HEK293 (cell line): ENCODE results near the gene DLX3.

Experiments used
- KLF10 ChIP-seq: fragments of 450-650 bp; IDR thresholded peaks from 2 replicates; pipeline ENCODE4 v1.5.1; 2018; ENCODE audit warnings: missing biosample characterization, mild to moderate bottlenecking, missing genetic modification characterization
- SALL2 ChIP-seq: fragments of 450-650 bp; formaldehyde crosslinking; IDR thresholded peaks from 2 replicates; pipeline ENCODE4 v1.5.0; 2017; ENCODE audit warnings: missing biosample characterization, mild to moderate bottlenecking, missing genetic modification characterization, borderline replicate concordance
- SCRT2 ChIP-seq: fragments of 450-650 bp; formaldehyde crosslinking; IDR thresholded peaks from 2 replicates; pipeline ENCODE4 v1.5.1; 2016; ENCODE audit warnings: missing biosample characterization, missing genetic modification characterization
- WT1 ChIP-seq: fragments of 450-650 bp; formaldehyde crosslinking; IDR thresholded peaks from 2 replicates; pipeline ENCODE4 v1.5.1; 2016; ENCODE audit warnings: missing biosample characterization, missing genetic modification characterization
- ZNF561 ChIP-seq: fragments of 450-650 bp; IDR thresholded peaks from 2 replicates; pipeline ENCODE4 v1.5.1; 2018; ENCODE audit warnings: missing biosample characterization, missing genetic modification characterization, borderline replicate concordance
- ZNF585B ChIP-seq: fragments of 450-650 bp; formaldehyde crosslinking; IDR thresholded peaks from 2 replicates; pipeline ENCODE4 v1.5.1; 2016; ENCODE audit warnings: missing biosample characterization, missing genetic modification characterization
- ZNF629 ChIP-seq: fragments of 450-650 bp; formaldehyde crosslinking; IDR thresholded peaks from 2 replicates; pipeline ENCODE4 v1.5.1; 2017; ENCODE audit warnings: missing biosample characterization, missing genetic modification characterization
- ZNF654 ChIP-seq: fragments of 450-650 bp; formaldehyde crosslinking; IDR thresholded peaks from 2 replicates; pipeline ENCODE4 v1.5.1; 2016; ENCODE audit warnings: low read depth, missing biosample characterization, missing genetic modification characterization
- ZNF660 ChIP-seq: fragments of 450-650 bp; IDR thresholded peaks from 2 replicates; pipeline ENCODE4 v1.5.1; 2018; ENCODE audit warnings: missing biosample characterization, mild to moderate bottlenecking, missing genetic modification characterization
- TF ChIP-seq, protein P1 (sequence below): fragments of 450-650 bp; formaldehyde crosslinking; IDR thresholded peaks from 2 replicates; pipeline ENCODE4 v1.5.1; 2016; ENCODE audit warnings: missing biosample characterization, missing genetic modification characterization
- TF ChIP-seq, protein P2 (sequence below): fragments of 450-650 bp; formaldehyde crosslinking; IDR thresholded peaks from 2 replicates; pipeline ENCODE4 v1.5.0; 2017; ENCODE audit warnings: missing biosample characterization, missing genetic modification characterization, borderline replicate concordance
- TF ChIP-seq, protein P3 (sequence below): fragments of 450-650 bp; formaldehyde crosslinking; IDR thresholded peaks from 2 replicates; pipeline ENCODE4 v1.5.1; 2016; ENCODE audit warnings: missing biosample characterization, missing genetic modification characterization, low read depth
- TF ChIP-seq, protein P4 (sequence below): fragments of 450-650 bp; formaldehyde crosslinking; IDR thresholded peaks from 2 replicates; pipeline ENCODE4 v1.5.1; 2016; ENCODE audit warnings: missing biosample characterization, missing genetic modification characterization, low read depth
- TF ChIP-seq, protein P5 (sequence below): sonication (generic); formaldehyde crosslinking; IDR thresholded peaks from 2 replicates; pipeline ENCODE4 v1.8.1; 2022; ENCODE audit warnings: mild to moderate bottlenecking, moderate library complexity, missing genetic modification reagents

DNA sequence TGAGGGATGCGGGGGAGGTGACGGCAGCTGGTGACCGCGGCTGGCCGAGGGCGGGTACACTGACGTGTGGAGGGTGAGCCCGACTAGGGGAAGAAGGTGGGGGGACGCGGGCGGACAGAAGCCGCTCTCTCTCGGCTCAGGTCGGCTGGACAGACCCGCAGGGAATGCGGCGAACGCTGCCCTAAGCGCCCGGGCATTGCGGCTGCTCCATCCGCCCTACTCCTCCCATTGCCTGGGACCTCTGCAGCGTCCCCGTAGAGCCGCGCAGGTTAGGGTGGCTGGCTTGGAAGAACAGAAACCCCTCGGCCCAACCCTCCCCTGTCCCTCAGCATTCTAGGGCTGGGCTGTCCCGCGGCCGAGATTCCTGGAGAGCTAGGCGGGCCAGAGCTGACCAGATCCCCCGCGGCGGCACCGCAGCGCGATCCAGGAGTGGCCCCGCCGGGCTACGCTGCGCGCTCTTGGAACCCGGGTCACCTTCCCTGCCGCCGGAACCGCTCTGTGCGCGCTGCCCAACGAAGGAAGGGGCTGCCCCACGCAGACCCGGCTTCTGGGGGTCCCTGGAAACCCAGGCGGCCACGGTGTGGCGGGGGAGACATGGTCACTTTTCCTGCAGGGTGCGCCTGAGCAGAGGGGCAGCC, 23.1 kb downstream of the DLX3 start:
- TF ChIP-seq KLF10 (tag by site-specific recombination) (no peak), ZNF660 (no peak), SALL2 (tag by site-specific recombination) (no peak), ZNF654 (tag by site-specific recombination) (no peak), WT1 (no peak), ZNF629 (tag by site-specific recombination) (no peak), ZNF585B (no peak), ZNF561 (tag by site-specific recombination) (no peak), SCRT2 (tag by site-specific recombination) (no peak)
- TF ChIP-seq, protein P1, sequence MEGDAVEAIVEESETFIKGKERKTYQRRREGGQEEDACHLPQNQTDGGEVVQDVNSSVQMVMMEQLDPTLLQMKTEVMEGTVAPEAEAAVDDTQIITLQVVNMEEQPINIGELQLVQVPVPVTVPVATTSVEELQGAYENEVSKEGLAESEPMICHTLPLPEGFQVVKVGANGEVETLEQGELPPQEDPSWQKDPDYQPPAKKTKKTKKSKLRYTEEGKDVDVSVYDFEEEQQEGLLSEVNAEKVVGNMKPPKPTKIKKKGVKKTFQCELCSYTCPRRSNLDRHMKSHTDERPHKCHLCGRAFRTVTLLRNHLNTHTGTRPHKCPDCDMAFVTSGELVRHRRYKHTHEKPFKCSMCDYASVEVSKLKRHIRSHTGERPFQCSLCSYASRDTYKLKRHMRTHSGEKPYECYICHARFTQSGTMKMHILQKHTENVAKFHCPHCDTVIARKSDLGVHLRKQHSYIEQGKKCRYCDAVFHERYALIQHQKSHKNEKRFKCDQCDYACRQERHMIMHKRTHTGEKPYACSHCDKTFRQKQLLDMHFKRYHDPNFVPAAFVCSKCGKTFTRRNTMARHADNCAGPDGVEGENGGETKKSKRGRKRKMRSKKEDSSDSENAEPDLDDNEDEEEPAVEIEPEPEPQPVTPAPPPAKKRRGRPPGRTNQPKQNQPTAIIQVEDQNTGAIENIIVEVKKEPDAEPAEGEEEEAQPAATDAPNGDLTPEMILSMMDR (tag by site-specific recombination), result no peak
- TF ChIP-seq, protein P2, sequence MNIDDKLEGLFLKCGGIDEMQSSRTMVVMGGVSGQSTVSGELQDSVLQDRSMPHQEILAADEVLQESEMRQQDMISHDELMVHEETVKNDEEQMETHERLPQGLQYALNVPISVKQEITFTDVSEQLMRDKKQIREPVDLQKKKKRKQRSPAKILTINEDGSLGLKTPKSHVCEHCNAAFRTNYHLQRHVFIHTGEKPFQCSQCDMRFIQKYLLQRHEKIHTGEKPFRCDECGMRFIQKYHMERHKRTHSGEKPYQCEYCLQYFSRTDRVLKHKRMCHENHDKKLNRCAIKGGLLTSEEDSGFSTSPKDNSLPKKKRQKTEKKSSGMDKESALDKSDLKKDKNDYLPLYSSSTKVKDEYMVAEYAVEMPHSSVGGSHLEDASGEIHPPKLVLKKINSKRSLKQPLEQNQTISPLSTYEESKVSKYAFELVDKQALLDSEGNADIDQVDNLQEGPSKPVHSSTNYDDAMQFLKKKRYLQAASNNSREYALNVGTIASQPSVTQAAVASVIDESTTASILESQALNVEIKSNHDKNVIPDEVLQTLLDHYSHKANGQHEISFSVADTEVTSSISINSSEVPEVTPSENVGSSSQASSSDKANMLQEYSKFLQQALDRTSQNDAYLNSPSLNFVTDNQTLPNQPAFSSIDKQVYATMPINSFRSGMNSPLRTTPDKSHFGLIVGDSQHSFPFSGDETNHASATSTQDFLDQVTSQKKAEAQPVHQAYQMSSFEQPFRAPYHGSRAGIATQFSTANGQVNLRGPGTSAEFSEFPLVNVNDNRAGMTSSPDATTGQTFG (tag by site-specific recombination), result no peak
- TF ChIP-seq, protein P3, sequence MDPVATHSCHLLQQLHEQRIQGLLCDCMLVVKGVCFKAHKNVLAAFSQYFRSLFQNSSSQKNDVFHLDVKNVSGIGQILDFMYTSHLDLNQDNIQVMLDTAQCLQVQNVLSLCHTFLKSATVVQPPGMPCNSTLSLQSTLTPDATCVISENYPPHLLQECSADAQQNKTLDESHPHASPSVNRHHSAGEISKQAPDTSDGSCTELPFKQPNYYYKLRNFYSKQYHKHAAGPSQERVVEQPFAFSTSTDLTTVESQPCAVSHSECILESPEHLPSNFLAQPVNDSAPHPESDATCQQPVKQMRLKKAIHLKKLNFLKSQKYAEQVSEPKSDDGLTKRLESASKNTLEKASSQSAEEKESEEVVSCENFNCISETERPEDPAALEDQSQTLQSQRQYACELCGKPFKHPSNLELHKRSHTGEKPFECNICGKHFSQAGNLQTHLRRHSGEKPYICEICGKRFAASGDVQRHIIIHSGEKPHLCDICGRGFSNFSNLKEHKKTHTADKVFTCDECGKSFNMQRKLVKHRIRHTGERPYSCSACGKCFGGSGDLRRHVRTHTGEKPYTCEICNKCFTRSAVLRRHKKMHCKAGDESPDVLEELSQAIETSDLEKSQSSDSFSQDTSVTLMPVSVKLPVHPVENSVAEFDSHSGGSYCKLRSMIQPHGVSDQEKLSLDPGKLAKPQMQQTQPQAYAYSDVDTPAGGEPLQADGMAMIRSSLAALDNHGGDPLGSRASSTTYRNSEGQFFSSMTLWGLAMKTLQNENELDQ (tag by site-specific recombination), result no peak
- TF ChIP-seq, protein P4, sequence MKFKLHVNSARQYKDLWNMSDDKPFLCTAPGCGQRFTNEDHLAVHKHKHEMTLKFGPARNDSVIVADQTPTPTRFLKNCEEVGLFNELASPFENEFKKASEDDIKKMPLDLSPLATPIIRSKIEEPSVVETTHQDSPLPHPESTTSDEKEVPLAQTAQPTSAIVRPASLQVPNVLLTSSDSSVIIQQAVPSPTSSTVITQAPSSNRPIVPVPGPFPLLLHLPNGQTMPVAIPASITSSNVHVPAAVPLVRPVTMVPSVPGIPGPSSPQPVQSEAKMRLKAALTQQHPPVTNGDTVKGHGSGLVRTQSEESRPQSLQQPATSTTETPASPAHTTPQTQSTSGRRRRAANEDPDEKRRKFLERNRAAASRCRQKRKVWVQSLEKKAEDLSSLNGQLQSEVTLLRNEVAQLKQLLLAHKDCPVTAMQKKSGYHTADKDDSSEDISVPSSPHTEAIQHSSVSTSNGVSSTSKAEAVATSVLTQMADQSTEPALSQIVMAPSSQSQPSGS, result no peak
- TF ChIP-seq, protein P5, sequence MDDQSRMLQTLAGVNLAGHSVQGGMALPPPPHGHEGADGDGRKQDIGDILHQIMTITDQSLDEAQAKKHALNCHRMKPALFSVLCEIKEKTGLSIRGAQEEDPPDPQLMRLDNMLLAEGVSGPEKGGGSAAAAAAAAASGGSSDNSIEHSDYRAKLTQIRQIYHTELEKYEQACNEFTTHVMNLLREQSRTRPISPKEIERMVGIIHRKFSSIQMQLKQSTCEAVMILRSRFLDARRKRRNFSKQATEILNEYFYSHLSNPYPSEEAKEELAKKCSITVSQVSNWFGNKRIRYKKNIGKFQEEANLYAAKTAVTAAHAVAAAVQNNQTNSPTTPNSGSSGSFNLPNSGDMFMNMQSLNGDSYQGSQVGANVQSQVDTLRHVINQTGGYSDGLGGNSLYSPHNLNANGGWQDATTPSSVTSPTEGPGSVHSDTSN (CRISPR knock-in tag), result no peak
